Posterior cingulate gyrus (tissue), 11 donors: ENCODE measurements around the gene VPS13C.

ENCODE experiments used
- DNase-seq, 10 donors: peaks; one replicate each; pipeline versions ENCODE4 v3.0.0 to v3.0.0-alpha.2; 2020 to 2021; ENCODE audit warnings: mixed read lengths in 3 of 10
- intact Hi-C: fragments of 100-400 bp; cut with DNase I; formaldehyde crosslinking; loops from one replicate; pipeline ENCODE4 v1.15.1; 2023

The VPS13C gene

DNA sequence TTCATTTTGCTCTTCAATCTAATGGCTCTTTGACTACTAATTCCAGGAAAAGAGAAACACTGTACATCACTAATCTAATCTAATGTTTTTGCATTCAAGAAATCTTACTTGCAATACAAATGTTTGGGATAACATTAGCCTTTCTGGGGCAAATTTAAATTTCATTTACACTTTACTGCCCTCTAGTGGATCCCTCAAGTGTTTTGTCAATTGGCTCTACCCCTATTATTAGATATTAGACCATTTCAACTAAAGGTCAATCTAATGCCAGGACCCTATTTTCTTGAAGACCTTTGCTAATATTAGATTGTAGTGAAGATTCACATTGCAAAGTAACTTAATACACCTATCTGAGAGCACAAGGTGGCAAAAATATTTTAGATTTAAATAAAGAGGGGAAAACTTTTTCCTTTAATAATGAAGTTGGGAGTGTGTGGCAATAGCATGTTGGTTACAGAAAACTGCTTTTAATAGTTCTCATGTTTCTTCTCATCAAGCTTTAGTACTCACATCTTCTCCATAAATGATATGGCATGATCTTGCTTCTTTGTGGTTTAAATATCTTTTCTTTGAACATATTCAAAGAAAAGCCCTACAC lies 11.6 kb upstream of the VPS13C start:
- no peak for DNase-seq
- intact Hi-C loops, result loop anchor here (1.0 kb wide), 1 partner anchor 200 kb away; no protein-coding TSS in a partner anchor

- intact Hi-C loops, result loop anchor here (10.0 kb wide), 1 partner anchor 235 kb away; no protein-coding TSS in a partner anchor
- no peak for DNase-seq
Observed at GRCh38 chr15:62069551-62069950, 9.3 kb upstream of the VPS13C start.

DNA sequence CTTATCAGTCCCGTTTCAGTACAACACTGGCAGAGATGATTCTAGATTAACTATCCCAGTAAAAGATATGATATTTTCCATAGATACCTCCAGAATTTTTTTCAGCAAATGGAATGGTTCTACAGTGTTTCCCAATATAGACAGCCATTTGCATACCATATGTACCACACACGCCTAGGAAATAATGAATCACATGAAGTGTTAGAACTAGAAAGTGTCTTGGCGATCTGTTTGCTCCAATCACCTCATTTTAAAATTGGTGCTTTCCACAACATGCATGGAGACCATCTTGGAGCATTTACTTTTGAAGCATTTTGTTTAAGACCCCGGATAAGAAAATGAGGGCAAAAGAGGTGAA lies 8.5 kb upstream of the VPS13C start:
- no peak for DNase-seq
- intact Hi-C loops, result loop anchor here (10.0 kb wide), 1 partner anchor 236 kb away; no protein-coding TSS in a partner anchor

- peak in 6 of 10 donors; percentile 13 to 85 (median 62) for DNase-seq
- intact Hi-C loops, result loop anchor here (10.0 kb wide), 1 partner anchor 237 kb away; no protein-coding TSS in a partner anchor
Observed at GRCh38 chr15:62068071-62068809, 8.0 kb upstream of the VPS13C start.

- intact Hi-C loops, result loop anchor here (10.0 kb wide), 1 partner anchor 237 kb away; no protein-coding TSS in a partner anchor
- peak in 7 of 10 donors; percentile 12 to 88 (median 35) for DNase-seq
Observed at GRCh38 chr15:62067448-62068044, 7.3 kb upstream of the VPS13C start.

GRCh38 chr15:62066663-62067447 lies 6.6 kb upstream of the VPS13C start, which contains the start of gene C2CD4A:
Gene C2CD4A (plus strand): TSS chr15:62066977. CDS start chr15:62067614, 637 bp downstream.
- intact Hi-C loops, result loop anchor here (10.0 kb wide), 1 partner anchor 238 kb away; no protein-coding TSS in a partner anchor
- peak in 9 of 10 donors; percentile 37 to 94 (median 65) for DNase-seq

DNA sequence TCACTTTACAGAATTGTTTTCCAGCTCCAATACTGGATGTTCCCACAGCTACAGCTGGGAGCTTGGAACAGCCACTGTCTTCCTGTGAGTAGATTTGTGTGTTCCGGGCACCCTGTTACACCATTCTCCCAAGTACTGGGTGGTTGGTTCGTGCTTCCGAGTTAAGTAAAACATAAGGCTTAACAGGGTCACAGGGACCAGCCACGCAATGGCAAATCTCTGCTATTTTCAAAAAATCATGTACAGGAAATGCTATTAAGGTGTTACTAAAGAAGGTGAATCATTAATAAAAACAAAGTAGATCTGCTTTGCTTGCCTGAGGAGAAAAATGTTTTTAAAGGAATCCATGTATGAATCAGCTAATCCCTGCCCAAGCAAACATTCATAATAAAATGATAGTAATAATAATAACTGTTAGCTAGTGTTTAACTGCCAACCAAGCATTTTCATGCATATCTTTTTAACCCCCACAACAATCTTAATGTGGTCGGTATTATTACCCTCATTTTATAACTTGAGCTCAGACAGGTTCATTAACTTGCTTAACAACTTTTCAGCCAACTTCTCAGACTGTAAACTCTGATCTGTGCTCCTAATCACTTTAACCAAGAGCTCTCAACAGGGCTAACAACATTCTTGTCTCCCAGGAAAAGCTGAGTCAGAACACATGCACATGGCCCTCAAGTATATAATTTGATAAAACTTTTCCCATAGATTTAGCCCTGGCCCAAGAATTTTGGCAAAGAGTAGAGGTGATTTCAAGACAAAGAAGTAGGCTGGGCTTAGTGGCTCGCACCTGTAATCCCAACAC lies 3.8 kb upstream of the VPS13C start:
- intact Hi-C loops, result loop anchor here (10.0 kb wide), 1 partner anchor 241 kb away; no protein-coding TSS in a partner anchor
- no peak for DNase-seq

DNA sequence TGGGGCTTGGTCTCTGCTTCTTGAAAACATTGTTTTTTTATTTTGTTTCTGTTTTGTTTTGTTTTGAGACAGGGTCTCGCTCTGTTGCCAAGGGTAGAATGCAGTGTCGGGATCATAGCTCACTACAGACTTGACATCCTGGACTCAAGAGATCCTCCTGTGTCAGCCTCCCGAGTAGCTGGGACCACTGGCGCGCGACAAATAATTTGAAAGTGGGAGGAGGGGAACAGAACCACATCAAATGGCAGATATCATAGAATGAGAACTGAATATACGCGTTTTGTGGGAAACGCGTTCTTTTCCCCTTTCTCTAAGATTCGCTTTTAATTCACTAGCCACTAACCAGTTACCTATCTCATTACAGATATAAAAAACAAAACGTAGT lies 641 bp upstream of the VPS13C start:
- intact Hi-C loops, result loop anchor here (10.0 kb wide), 1 partner anchor 244 kb away; no protein-coding TSS in a partner anchor
- DNase-seq, result no peak

GRCh38 chr15:62059816-62060112 lies 483 bp downstream of the VPS13C start:
- intact Hi-C loops, result loop anchor here (10.0 kb wide), 1 partner anchor 245 kb away; no protein-coding TSS in a partner anchor
- peak in 8 of 10 donors; percentile 14 to 85 (median 31) for DNase-seq

DNA sequence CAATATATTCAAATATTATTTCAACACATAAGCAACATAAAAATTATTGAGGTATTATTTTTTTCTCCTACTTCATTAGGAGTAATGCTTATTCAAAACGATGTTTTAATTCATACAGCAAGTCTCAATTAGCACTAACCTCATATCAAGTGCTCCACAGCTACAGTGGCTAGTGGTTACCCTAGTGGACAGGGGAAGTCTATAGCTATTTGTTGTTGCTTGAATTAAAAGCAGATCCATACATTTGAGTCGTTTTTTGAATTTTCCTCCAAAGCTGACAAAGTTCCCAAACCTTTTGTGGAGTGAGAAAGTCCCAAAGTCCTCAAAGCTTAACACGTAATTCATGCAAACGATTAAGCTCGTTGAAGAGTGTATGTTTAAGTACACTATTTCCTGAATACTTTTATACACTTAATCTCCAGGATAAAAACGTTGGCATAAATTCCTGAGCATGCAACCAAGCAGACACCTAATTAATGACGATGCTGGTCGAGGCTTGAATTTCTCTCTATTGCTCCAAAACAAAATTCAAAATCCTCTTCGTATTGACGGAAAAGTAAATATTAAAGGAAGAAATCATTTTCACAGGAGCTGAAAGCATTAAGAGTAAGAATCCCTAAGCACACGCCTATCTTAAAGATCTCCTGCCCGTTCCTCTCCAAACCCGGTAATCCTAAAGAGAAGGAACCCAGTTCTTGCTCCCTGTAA lies 985 bp downstream of the VPS13C start:
- DNase-seq, result no peak
- intact Hi-C loops, result no loop called here

- intact Hi-C loops, result no loop called here
- DNase-seq, result no peak
Observed at GRCh38 chr15:62058327-62059028, 1.8 kb downstream of the VPS13C start.

DNA sequence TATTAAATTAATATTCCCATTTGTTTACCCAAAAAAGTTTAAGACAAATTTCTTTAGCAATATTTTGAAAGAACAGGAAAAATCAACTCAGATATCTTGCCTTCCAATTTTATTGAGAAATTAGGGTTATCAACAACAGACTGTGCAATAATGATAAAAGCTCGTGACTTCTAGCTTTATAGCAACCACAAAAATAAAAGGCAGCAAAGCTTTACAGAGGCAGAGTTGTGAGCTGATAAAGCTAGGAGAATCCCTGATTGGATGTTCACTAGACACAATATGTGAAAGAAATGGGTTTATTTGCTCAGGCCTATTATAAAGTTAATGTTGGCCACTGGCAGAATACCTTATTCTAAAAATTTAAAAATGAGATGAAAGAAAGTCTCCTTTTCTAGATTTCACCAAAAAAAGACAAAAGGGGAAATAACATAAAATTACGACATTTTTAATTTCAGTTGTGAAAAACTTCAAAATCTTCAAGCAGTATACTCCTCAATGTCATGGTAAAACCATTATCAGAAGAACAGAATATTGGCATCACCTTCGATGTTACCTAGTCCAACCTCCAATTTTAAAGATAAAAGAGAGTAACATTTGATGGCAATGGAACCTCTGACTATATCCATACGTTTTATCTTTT lies 2.8 kb downstream of the VPS13C start:
- intact Hi-C loops, result no loop called here
- DNase-seq, result no peak

DNA sequence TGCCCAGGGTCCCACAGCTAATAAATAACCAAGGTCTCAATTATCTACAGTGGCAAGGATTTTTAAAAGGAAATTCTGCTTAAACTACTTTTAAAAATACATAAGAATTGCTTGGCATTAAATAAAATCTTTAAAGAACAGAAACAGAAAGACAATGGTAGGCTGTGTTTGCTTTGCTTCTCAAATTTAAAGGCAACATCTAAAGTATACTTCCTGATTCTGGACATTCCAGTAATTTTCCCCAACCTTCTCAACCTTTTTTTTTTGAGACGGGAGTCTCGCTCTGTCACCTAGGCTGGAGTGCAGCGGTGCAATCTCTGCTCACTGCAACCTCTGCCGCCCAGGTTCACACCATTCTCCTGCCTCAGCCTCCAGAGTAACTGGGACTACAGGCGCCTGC lies 5.3 kb downstream of the VPS13C start:
- intact Hi-C loops, result no loop called here
- no peak for DNase-seq

- no peak for DNase-seq
- intact Hi-C loops, result no loop called here
Observed at GRCh38 chr15:62053439-62054085, 6.7 kb downstream of the VPS13C start.

DNA sequence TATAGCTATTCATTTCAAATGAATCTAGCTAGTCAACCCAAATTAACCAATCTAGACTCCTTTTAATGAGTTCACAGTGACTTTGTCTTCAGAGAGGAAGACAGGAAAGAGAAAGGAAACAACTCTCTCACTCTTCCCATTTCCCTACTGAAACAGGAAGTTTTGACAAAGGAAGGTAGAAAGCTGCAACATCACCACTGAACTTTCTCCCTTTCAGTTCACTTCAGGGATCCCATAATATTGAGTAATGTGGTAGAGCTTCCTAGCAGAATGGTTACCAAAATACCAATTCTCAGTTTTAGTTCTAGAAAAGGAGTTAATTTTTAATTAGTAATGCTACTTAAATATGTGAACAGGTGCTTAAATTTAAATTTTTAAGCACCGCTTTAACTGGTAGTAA lies 7.5 kb downstream of the VPS13C start:
- intact Hi-C loops, result no loop called here
- DNase-seq, result no peak

- intact Hi-C loops, result no loop called here
- no peak for DNase-seq
Observed at GRCh38 chr15:62051166-62051565, 9.1 kb downstream of the VPS13C start.

DNA sequence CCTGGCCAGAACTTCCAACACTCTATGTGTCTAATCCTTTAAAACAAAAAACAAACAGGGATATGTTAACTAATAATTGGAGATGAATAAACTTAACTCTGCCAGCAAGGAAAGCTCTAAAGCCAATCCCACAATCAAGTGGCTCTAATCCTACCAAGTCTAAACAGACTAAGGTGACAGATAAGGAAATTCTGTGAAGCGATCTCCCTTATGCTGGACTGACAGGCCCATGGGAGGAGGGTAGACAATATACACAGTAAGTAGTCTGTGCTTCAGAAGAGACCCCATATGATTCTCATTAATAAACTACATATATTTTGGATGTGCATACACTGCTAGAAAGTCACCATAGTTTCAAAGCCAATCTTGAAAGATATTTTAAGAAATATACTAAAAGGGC lies 10.1 kb downstream of the VPS13C start:
- intact Hi-C loops, result no loop called here
- DNase-seq, result no peak
